Ovary (tissue), 3 donors: ENCODE data around the gene TSPOAP1.

Experiments
- POLR2A ChIP-seq: fragments of 450-650 bp; IDR thresholded peaks from one replicate; pipeline ENCODE4 v1.6.1; 2017; ENCODE audit warnings: antibody characterized with exemption, mild to moderate bottlenecking, moderate library complexity
- TF ChIP-seq, protein P1 (sequence below), 3 donors: fragments of 450-650 bp in 2 of 3; fragments of 200-600 bp in 1 of 3; IDR thresholded peaks; one replicate each; pipeline versions ENCODE4 v1.5.1 to v1.8.0; 2016 to 2022; ENCODE audit warnings: antibody characterized with exemption in 3 of 3, mild to moderate bottlenecking in 1 of 3
- donor health status: DM: no; HTN: no; CAD: no.

GRCh38 chr17:58329810-58330537 is 1.4 kb upstream of the TSPOAP1 start:
- TF ChIP-seq, protein P1, sequence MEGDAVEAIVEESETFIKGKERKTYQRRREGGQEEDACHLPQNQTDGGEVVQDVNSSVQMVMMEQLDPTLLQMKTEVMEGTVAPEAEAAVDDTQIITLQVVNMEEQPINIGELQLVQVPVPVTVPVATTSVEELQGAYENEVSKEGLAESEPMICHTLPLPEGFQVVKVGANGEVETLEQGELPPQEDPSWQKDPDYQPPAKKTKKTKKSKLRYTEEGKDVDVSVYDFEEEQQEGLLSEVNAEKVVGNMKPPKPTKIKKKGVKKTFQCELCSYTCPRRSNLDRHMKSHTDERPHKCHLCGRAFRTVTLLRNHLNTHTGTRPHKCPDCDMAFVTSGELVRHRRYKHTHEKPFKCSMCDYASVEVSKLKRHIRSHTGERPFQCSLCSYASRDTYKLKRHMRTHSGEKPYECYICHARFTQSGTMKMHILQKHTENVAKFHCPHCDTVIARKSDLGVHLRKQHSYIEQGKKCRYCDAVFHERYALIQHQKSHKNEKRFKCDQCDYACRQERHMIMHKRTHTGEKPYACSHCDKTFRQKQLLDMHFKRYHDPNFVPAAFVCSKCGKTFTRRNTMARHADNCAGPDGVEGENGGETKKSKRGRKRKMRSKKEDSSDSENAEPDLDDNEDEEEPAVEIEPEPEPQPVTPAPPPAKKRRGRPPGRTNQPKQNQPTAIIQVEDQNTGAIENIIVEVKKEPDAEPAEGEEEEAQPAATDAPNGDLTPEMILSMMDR (IDR thresholded peaks at IDR 0.05): no peak
- TF ChIP-seq POLR2A: no peak
